Measurements from ENCODE around the gene WNT5B.

GRCh38 chr12:1608713-1609119, 20.3 kb upstream of the WNT5B start:
- TF ChIP-seq POLR2AphosphoS5 (IDR thresholded peaks at IDR 0.05; ENCODE audit: low read depth, low read length), result no peak
- TF ChIP-seq POLR2A (IDR thresholded peaks at IDR 0.05; ENCODE audit: low read depth, low read length), result no peak
- peak; percentile 7; the same call in 1 of the 2 replicates for TF ChIP-seq SPI1 (IDR thresholded peaks at IDR 0.05; ENCODE audit: low read depth, low read length)
- TF ChIP-seq TAF1 (IDR thresholded peaks at IDR 0.05; ENCODE audit: low read depth, low read length), result no peak

All from GM12891 (cell line).